ENCODE results near the gene NXNL1. TPM values are rescaled to one million over a fixed set of nuclear protein-coding genes. Genes with fewer than 3 reads are reported as not detected.

NXNL1 gene
- total RNA-seq, 2 donors from 2014 or later: not detected

DNA sequence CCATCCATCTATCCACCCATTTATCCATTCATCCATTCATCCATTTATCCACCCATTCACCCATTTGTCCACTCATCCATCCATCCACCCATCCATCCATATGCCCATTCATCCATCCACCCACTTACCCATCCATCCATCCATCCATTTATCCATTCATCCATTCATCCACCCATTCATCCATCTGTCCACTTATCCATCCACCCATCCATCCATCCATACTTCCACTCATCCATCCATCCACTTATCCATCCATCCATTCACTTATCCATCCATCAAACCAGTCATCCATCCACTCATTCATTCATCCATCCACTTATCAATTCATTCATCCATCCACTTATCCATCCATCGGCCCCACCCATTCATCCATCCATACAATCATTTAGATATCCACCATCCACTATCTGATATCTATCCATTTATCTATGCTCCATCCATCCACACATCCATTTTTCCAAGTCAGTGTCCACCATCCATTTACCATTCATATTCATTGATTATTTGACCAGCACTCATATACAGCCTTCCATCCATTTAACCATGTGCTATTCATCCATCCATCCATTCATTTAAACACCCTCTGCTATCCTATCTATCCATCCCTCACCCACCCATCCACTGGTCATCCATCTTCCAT, 15.1 kb downstream of the NXNL1 start:
- Mint-ChIP-seq H3K9me3 (peaks cover 0 to 4% of the 10 kb centered on the region in 2 donors), H3K36me3 (no peaks in the 10 kb centered on the region), H3K27ac (no peak overlapping the region)
- ATAC-seq: no peak
- DNase-seq (ENCODE audit: low spot score in 2 of 2): no peak

DNA sequence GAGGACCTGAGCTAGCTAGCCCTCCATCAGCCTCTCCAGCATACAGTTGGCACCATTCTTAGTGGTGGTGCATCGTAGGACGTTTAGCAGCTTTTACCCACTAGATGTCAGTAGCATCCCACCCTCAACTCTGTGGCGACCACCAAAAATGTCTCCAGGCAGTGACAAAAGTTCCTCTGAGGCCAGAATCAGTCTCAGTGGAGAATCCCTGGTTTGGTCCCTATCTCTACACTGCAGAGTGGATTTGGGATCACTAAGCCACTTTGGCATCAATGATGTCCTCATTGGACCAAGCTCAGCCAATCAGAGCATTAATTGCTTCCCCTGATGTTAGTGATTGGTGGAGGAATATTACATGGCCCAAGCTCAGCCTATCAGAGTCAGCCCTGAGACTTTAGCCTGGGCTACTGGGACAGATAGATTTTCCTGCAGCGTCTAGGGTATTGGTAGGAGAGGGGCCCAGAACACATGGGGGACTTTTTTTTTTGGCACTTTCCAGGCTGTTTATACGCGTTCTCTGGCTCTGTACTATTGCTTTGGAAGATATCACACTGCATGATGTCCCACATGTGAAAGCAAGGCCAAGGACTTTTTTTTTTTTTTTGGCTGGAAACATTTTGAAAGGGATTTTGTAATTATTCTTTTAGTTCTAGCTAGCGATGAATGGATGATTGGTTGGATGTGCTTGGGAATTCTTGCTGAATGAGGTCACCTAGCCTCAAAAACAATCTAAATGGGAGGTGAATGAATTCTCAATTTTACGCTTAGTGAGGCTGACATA, 19.3 kb downstream of the NXNL1 start:
- H3K9me3 Mint-ChIP-seq: no peaks in the 10 kb centered on the region
- DNase-seq (ENCODE audit: low spot score in 2 of 2) (no peak), ATAC-seq (peak; percentile 50 to 80)
- no peaks in the 10 kb centered on the region for H3K36me3 Mint-ChIP-seq
- no peak overlapping the region for H3K27ac Mint-ChIP-seq

DNA sequence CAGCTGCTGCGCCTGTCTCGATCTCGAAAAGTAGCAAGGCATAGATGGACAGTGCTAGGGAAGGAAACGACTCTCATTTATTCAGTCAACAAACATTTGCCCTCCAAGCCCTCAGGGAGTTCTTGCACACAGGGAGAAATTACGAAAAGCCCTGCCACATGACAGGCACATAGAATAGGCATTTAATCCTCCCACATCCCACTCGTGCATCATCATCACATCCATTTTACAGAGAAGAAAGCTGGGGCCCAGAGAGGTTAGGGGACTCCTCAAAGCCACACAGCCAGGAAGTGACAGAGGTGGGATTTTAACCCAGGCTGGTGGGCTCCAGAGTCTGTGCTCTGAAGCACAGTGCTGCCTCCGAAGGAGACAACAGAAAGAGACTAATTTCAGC, 23.9 kb downstream of the NXNL1 start:
- peak overlapping the region in 1 of 2 donors; percentile 28 for H3K27ac Mint-ChIP-seq
- DNase-seq (ENCODE audit: low spot score in 2 of 2) (no peak), ATAC-seq (no peak)
- no peaks in the 10 kb centered on the region for H3K36me3 Mint-ChIP-seq
- H3K9me3 Mint-ChIP-seq: no peaks in the 10 kb centered on the region

DNA sequence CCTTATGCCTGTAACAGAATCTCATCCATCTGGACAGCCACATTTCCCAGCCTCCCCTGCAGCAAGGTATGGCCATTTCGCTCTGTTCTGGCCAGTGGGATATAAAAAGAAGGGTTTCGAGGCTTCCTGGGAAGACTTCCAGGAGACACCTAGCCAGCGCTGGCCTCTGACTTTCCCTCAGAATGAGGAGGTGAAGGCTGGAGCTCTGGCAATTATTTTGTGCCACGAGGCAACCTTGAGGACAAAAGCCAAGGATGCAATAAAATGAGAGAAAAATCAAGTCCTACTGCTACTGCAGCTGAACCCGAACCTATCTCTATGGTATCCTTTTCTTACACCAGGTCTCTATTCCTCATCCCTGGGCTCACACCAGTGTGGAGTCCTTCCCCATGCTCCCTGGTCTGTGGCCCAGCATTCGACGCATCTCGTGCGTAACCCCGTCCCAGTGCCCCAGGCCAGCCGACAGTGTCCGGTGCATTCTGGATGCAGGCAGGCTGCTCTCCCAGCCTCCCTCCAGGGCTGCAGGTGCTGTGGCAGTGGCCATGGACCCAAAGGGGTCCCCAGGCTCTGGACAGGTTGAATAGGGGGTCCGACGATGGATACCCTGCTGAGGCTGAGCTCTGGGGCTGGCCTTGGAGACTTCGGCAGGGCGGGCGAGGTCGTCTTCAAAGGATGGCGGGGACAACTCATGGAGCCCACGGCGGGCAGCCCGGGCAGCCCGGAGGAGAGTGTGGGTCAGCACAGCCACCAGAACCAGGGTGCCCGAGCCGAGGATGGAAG, 24.4 kb downstream of the NXNL1 start:
- Mint-ChIP-seq H3K36me3 (no peaks in the 10 kb centered on the region), H3K27ac (peak overlapping the region in 1 of 2 donors; percentile 28), H3K9me3 (no peaks in the 10 kb centered on the region)
- ATAC-seq: no peak
- no peak for DNase-seq (ENCODE audit: low spot score in 2 of 2)

DNA sequence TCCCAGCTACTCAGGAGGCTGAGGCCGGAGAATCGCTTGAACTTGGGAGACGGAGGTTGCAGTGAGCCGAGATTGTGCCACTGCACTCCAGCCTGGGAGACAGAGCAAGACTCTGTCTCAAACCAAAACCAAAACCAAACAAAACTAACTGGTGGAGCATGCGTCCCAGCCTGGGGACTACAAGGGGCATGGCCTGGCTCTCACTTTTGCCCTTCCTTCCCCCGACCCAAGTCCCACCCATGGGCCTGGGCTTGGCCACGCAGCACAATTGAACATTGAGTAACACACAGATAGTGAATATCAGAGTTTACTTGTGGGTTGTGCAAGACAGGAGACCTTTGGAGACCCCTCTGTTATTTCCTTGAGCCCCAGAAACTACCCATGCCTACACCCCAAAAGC, 25.5 kb downstream of the NXNL1 start:
- Mint-ChIP-seq H3K9me3 (no peaks in the 10 kb centered on the region), H3K36me3 (no peaks in the 10 kb centered on the region), H3K27ac (no peak overlapping the region)
- ATAC-seq: no peak
- DNase-seq (ENCODE audit: low spot score in 2 of 2): no peak

DNA sequence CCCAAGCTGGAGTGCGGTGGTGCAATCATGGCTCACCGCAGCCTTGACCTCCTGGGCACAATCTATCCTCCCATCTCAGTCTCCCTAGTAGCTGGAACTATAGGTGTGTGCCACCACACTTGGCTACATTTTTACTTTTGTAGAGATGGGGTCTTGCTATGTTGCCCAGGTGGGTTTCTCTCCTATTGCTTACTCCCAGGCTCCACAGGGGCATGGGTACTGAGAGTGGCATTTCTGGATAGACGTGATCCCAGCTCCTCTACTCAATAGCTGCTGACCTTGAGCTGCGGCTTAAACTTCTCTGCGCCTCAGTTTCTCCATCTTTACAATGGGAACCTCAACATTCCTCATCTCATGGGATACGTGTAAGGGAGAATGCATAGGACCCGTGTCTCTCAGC, 29.3 kb downstream of the NXNL1 start:
- DNase-seq (ENCODE audit: low spot score in 2 of 2) (no peak), ATAC-seq (no peak)
- Mint-ChIP-seq H3K27ac (peak overlapping the region in 1 of 2 donors; percentile 44), H3K36me3 (no peaks in the 10 kb centered on the region), H3K9me3 (no peaks in the 10 kb centered on the region)

DNA sequence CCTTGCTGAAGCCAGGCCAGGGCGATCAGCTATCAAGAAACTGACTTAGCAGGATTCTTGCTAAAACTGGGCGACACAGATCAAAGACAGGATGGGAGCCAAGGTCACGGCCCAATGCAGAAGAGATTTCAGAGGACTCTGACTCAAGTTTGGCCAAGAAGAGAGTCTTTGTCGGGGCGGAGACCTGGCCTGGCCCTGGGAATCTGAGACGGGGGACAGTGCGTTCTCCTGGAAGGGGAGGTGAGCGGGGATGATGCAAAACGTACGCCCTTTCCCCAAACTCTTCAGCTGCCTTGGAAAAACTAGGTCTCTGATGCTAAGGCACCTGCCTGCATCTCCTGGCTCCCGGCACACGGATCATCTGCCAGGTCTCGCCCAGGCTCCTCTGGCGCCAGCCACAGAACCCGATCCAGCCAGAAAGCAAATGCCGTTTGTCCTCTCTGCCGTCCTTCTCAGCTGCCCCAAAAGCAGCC, 31.0 kb downstream of the NXNL1 start:
- Mint-ChIP-seq H3K36me3 (no peaks in the 10 kb centered on the region), H3K9me3 (no peaks in the 10 kb centered on the region), H3K27ac (peak overlapping the region in 1 of 2 donors; percentile 1)
- DNase-seq (ENCODE audit: low spot score in 2 of 2) (no peak), ATAC-seq (no peak)

DNA sequence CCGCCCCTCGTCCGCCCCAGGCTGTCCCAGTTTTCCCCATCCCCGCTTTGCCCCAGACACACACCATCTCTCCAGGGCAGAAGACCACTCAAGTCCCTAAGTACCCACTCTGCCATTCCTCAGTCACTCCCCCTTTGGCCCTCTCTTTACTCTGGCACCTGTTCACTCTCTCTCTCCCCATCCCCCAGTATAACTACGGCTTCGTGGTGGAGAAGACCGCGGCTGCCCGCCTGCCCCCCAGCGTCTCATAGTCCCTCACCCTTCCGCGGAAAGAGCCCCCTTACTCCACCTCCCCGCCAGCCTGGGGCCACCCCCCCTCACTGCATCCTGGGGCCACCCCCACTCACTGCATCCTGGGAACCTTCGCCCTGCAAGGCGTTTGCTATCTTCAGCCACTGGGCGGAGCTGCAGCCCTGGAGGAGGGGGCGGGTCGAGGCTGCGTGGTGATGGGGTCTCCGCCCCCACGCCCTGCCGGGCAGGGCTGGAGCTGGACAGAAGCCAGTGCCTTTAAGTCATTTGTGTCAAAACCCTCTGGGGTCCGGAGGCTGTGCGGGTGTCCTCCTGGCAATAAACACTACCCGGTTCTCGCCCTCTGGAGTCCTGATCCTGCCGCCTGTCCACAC, 35.9 kb downstream of the NXNL1 start:
- peak in 1 of 2 donors; percentile 58 for DNase-seq (ENCODE audit: low spot score in 2 of 2)
- peak; percentile 33 to 65 for ATAC-seq
- Mint-ChIP-seq H3K27ac (peak overlapping the region; percentile 27 to 74), H3K9me3 (no peaks in the 10 kb centered on the region), H3K36me3 (peaks cover 0 to 6% of the 10 kb centered on the region in 2 donors)

DNA sequence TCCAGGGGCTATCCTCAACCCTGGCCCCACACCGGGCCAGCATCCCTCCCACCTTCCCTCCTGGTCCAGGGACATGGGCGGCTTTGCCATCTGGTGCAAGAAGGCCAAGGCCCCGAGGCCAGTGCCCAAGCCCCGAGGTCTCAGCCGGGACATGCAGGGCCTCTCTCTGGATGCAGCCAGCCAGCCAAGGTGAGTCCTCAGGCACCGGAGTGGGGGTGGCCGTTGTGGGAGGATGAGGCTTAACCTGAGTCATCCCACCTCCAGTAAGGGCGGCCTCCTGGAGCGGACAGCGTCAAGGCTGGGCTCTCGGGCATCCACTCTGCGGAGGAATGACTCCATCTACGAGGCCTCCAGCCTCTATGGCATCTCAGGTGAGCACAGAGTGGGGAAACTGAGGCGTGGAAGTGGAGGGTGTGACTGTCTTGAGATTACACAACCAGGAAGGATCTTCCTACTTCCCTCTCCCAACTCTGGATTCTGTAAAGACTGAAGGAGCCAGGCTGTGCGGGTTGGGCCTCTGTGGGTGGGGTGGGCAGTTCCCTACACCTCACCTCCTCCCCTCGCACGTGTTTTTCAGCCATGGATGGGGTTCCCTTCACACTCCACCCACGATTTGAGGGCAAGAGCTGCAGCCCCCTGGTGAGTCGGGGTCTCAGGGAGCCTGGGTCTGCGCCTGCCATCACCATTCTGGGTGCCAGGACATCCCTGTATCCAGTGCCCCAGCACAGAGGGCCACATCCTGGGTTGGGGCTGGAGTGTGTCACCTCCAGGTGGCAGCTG, 37.1 kb downstream of the NXNL1 start:
- ATAC-seq: no peak
- H3K9me3 Mint-ChIP-seq: no peaks in the 10 kb centered on the region
- H3K36me3 Mint-ChIP-seq: peaks cover 6 to 7% of the 10 kb centered on the region in 2 donors
- no peak for DNase-seq (ENCODE audit: low spot score in 2 of 2)
- H3K27ac Mint-ChIP-seq: no peak overlapping the region

DNA sequence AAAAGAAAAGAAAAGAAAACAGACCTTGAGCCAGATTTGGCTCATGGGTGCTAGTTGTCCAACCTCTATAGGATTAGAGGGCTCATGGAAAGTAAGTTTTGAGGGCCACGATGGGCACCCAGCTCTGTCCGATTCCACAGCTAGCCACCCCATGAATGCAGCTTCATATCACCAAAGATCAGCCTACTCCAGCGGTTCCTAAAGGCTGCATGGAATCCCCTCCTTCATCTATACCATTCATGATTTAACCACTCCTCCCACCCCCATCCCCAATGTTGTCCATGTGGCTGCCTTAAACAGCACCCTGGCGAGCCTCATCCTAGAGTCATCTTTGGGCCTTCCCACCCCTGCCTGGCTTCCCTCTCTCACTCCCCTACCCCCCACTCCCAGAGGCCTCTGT, 38.8 kb downstream of the NXNL1 start:
- ATAC-seq (no peak), DNase-seq (ENCODE audit: low spot score in 2 of 2) (no peak)
- Mint-ChIP-seq H3K27ac (no peak overlapping the region), H3K36me3 (peaks cover 6 to 7% of the 10 kb centered on the region in 2 donors), H3K9me3 (no peaks in the 10 kb centered on the region)

DNA sequence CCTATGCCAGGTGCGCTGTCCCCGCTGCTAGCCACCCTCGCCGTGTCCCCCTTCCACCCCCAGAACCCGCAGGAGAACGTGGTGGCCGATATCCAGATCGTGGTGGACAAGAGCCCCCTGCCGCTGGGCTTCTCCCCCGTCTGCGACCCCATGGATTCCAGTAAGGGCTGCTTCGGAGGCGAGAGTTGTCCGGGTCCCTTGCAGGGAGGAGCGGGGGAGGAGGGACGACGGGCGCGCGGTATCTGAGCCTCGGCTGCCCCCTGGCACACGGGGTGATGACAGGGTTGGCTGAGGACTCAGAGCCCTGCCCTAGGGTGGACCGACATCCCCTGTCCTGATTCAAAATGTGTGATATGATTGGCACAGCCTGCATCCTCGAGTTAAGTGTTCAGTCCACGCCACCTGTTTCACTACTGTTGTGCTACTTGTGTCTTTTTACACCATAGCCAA, 40.2 kb downstream of the NXNL1 start:
- DNase-seq (ENCODE audit: low spot score in 2 of 2) (peak; percentile 31 to 60), ATAC-seq (peak; percentile 22 to 53)
- Mint-ChIP-seq H3K36me3 (peaks cover 6 to 7% of the 10 kb centered on the region in 2 donors), H3K27ac (peak overlapping the region in 1 of 2 donors; percentile 92), H3K9me3 (no peaks in the 10 kb centered on the region)

DNA sequence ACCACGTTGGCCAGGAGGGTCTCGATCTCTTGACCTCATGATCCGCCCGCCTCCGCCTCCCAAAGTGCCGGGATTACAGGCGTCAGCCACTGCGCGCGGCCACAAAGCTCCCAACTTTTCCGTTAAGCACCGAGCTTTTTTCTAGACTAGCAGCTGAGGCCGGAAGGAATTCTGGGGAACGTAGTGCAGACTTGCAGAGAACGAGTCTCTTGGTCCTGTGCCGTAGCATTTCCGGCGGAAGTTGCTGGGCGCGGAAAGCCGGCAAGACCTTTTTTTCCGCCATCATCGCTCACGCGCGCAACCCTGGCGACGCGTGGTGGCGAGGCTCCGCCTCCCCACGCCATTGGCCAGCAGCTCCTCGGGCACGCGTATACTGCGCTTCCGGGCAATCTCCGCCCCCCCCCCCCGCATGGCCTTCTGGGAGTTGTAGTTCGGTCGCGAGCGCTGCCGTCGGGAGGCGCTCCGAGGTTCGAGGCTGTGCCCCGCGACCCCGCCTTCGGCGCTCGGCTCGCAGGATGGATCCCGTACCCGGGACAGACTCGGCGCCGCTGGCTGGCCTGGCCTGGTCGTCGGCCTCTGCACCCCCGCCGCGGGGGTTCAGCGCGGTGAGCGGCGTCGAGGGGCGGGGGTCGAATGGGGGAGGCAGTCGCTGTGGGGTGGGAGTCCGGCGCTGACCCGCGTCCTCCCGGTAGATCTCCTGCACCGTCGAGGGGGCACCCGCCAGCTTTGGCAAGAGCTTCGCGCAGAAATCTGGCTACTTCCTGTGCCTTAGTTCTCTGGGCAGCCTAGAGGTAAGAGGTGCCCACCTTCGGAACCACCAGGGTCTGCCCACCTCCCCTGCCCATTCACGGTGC, 40.9 kb downstream of the NXNL1 start, which contains the start of gene MVB12A:
TSS of gene MVB12A (plus strand) at position 427 of the 854 bp plus-strand sequence. CDS start at position 516, 89 bp downstream.
- Mint-ChIP-seq H3K9me3 (no peaks in the 10 kb centered on the region), H3K27ac (peak within 1 kb of the TSS; percentile 90 to 92), H3K36me3 (peaks cover 6 to 7% of the 10 kb centered on the region in 2 donors)
- peak; percentile 94 to 97 for ATAC-seq
- DNase-seq (ENCODE audit: low spot score in 2 of 2): peak; percentile 91 to 97

DNA sequence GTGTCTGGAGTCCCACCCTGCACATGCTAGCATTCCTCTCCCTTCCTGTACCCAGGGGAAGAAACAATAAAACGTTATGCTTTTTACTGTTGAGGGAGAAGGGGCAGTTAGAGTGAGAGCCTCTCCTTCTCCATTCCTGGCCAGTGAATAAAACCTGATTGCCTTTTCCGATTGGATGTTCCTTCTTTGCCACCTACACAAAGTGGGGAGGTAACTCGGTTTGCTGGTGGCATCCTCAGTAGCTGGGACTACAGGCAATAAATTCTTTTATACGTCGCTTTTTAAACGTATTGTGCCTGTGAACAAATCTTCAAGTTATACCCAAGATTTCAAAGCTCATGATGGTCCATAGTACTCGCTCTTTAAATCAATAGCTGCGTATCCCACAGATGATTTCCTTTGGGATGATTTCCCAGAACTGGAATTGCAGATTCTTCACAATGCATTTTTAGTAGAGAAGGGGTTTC, 41.5 kb downstream of the NXNL1 start:
- Mint-ChIP-seq H3K9me3 (no peaks in the 10 kb centered on the region), H3K27ac (peak overlapping the region; percentile 90 to 92)
- no peak for ATAC-seq

DNA sequence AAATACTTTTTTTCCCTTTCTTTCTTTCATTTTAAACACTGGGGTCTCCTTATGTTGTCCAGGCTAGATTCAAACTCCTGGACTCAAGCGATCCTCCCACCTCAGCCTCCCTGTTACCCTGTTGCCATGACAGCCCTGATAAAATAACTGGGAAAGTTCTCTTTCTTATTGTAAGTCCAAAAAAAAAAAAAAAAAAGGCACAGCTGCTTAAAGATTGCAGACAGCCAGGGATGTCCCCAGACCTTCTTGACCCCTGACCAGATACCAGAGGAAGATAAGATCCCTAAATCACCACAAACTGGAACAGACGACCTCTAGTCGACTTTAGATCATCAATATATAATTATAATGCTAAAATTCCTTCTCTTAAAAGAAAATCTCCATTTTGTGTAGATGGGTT, 42.0 kb downstream of the NXNL1 start:
- Mint-ChIP-seq H3K36me3 (peaks cover 6 to 7% of the 10 kb centered on the region in 2 donors), H3K27ac (peak overlapping the region; percentile 90 to 92), H3K9me3 (no peaks in the 10 kb centered on the region)
- DNase-seq (ENCODE audit: low spot score in 2 of 2): no peak
- no peak for ATAC-seq

More for the DNA sequence above, 41.5 kb downstream of the NXNL1 start:
- DNase-seq (ENCODE audit: low spot score in 2 of 2): no peak
- peaks cover 6 to 7% of the 10 kb centered on the region in 2 donors for H3K36me3 Mint-ChIP-seq

DNA sequence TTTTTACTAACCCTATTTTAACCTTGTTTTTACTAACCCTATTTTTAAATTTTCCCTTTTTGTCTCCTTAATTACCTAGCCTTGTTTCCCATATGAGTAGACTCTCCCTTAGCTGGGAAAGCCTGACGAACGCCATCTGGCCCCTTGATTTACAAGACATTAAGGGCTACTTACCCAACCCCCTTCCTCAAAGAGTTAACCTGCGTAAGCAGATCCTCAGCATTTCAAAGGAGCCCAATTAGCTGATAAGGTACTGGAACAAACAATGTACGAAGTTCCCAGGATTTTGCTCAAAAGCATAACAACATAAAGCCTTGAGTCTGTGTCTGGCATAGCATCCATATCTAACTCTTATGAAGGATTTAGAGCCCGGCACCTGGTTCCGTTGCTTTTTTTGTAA, 45.6 kb downstream of the NXNL1 start:
- no peaks in the 10 kb centered on the region for H3K9me3 Mint-ChIP-seq
- no peak overlapping the region for H3K27ac Mint-ChIP-seq
- no peak for ATAC-seq
- H3K36me3 Mint-ChIP-seq: peaks cover 0 to 7% of the 10 kb centered on the region in 2 donors
- no peak for DNase-seq (ENCODE audit: low spot score in 2 of 2)
